ENCODE measurements around the gene SNX17.

DNA sequence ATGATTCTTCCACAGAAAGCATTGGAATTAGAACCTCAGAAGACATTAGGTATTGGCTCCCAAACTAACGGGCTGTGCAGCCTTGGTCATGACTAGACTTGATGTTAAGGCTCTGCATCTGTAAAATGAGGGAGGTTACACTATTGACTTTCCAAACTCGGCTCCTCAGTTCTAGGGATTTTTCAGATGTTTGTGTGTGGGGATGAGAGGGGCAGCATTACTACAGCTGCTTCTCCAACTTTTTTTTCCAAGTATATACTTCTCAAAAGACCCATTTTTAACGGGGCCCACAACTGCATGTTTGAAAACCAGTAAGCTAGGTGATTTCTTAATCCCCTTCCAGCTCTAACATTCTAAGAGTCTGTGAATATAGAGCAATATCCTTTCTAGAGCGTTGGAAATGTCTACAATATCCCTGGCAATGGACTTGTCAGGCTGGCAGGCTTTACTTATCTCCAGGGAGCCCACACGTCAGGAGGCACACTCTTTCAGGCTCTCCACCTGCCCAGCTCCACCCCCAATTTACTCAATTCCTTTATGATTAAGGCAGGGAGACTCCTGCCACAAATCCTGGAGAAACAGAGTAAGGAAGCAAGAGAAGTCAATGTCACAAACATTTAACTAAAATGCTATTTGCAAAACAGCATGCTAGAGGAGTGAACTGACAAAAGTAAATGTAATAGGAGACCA, 46.7 kb upstream of the SNX17 start:
- TF ChIP-seq, protein P1, sequence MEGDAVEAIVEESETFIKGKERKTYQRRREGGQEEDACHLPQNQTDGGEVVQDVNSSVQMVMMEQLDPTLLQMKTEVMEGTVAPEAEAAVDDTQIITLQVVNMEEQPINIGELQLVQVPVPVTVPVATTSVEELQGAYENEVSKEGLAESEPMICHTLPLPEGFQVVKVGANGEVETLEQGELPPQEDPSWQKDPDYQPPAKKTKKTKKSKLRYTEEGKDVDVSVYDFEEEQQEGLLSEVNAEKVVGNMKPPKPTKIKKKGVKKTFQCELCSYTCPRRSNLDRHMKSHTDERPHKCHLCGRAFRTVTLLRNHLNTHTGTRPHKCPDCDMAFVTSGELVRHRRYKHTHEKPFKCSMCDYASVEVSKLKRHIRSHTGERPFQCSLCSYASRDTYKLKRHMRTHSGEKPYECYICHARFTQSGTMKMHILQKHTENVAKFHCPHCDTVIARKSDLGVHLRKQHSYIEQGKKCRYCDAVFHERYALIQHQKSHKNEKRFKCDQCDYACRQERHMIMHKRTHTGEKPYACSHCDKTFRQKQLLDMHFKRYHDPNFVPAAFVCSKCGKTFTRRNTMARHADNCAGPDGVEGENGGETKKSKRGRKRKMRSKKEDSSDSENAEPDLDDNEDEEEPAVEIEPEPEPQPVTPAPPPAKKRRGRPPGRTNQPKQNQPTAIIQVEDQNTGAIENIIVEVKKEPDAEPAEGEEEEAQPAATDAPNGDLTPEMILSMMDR (conservative IDR thresholded peaks at IDR 0.05; ENCODE audit: low read length) = no peak
- TF ChIP-seq EZH2phosphoT487 (IDR thresholded peaks at IDR 0.05; ENCODE audit: borderline replicate concordance) = no peak

Measured in Loucy (cell line).